ENCODE data around the gene FBXW7. TPM values are rescaled to one million over a fixed set of nuclear protein-coding genes. Genes with fewer than 3 reads are reported as not detected.

The FBXW7 gene
- total RNA-seq, 1 donor: 59.7 TPM

DNA sequence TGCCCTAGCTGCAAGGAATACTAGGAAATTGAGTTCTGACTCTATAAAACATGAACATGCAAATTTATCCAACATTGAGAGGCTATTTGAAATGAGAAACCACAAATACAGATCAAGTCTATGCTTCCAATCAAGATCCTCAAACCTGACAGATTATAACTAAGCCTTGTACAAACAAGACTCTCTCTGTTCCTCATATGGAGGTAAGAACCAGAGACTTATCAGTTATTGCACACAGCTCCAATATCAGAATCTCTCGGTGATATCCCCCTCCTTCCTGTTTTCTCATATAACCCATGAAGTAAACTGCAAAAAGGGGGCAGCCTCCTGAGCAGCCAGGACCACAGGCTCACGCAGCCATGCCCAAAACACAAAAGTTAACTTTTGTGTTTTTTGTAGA lies 36.5 kb downstream of the FBXW7 start:
- no peak overlapping the region for H3K4me3 ChIP-seq (ENCODE audit: low read depth, low read length)
- DNase-seq (ENCODE audit: low read depth): no peak
- TF ChIP-seq, protein P1, sequence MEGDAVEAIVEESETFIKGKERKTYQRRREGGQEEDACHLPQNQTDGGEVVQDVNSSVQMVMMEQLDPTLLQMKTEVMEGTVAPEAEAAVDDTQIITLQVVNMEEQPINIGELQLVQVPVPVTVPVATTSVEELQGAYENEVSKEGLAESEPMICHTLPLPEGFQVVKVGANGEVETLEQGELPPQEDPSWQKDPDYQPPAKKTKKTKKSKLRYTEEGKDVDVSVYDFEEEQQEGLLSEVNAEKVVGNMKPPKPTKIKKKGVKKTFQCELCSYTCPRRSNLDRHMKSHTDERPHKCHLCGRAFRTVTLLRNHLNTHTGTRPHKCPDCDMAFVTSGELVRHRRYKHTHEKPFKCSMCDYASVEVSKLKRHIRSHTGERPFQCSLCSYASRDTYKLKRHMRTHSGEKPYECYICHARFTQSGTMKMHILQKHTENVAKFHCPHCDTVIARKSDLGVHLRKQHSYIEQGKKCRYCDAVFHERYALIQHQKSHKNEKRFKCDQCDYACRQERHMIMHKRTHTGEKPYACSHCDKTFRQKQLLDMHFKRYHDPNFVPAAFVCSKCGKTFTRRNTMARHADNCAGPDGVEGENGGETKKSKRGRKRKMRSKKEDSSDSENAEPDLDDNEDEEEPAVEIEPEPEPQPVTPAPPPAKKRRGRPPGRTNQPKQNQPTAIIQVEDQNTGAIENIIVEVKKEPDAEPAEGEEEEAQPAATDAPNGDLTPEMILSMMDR (IDR thresholded peaks at IDR 0.05; ENCODE audit: insufficient read depth, low read length): no peak

DNA sequence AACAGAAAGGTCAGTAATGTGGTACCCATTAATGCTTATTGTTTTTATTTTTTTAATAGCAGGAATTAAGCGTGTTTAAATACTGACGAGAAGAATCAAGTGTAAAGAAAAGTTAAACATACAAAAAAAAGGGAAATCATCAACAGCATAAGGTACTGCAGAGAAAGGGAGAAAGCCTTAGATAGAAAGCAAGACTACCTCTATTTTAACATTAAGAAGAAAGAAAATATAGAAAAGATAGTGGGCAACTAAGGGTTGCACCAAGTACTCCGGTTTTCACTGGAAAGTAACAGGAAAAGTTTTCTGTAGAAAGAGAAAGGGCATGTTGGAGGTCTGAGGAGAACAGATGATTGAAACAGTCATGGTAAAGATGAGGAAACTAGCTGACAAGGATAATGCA lies 41.9 kb downstream of the FBXW7 start:
- no peak for DNase-seq (ENCODE audit: low read depth)
- TF ChIP-seq, protein P1 (IDR thresholded peaks at IDR 0.05; ENCODE audit: insufficient read depth, low read length): no peak

DNA sequence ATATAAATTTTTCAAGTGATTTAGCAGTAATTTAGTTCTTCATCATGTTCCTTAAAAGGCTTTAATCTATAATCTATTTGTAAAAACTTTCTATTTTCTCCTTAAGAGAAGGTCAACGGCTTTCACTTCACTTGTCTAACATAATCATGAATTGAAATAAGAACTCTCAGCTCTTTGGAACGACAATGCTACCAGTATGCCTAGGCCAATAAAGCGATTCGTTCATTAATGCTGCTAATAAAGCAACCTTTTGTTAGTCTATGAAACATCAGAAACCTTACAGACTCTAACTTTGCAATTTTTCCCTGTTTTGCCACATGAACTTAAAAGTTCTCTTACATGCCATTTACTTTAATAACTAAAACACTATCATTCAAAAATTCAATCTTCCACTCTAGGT lies 47.6 kb downstream of the FBXW7 start:
- DNase-seq (ENCODE audit: low read depth): no peak
- TF ChIP-seq, protein P1 (IDR thresholded peaks at IDR 0.05; ENCODE audit: insufficient read depth, low read length): no peak
- no peak overlapping the region for H3K4me3 ChIP-seq (ENCODE audit: low read depth, low read length)

More for the DNA sequence above, 41.9 kb downstream of the FBXW7 start:
- no peak overlapping the region for H3K4me3 ChIP-seq (ENCODE audit: low read depth, low read length)

DNA sequence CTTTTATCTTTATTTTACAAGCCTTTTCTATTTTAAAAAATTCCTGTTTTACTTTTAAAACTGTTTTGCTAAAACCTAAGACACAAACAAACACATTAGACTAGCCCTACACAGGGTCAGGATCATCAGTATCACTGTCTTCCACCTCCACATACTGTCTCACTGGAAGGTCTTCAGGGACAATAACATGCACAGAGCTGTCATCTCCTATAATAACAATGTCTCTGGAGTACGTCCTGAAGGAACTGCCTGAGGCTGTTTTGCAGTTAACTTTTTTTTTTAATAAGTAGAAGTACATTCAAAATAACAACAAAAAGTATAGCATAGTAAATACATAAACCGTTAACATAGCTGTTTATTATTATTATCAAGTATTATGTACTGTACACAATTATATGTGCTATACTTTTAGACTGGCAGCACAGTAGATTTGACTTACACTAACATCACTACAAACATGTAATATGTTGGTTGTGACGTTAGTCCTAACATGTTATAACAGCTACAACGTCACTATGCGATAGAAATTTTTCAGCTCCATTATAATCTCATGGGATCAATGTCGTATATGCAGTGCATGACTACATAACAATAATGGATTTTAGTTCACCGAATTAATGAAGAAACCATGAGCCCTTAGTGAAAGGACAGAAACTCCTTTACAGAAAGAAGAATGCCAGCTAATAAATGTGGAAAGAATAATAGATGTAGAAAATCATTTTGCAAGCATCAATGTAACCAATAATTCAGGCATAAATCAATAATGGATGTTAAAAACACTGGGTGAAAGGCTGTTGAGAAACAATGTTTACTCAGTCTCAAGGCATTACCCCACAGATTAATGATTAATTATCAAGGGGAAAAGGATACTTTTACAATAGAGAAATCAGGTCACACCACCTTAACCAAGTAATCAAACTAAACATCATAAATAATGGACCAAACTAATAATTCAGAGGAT lies 49.2 kb downstream of the FBXW7 start:
- TF ChIP-seq, protein P1 (IDR thresholded peaks at IDR 0.05; ENCODE audit: insufficient read depth, low read length): no peak
- no peak overlapping the region for H3K4me3 ChIP-seq (ENCODE audit: low read depth, low read length)
- no peak for DNase-seq (ENCODE audit: low read depth)

DNA sequence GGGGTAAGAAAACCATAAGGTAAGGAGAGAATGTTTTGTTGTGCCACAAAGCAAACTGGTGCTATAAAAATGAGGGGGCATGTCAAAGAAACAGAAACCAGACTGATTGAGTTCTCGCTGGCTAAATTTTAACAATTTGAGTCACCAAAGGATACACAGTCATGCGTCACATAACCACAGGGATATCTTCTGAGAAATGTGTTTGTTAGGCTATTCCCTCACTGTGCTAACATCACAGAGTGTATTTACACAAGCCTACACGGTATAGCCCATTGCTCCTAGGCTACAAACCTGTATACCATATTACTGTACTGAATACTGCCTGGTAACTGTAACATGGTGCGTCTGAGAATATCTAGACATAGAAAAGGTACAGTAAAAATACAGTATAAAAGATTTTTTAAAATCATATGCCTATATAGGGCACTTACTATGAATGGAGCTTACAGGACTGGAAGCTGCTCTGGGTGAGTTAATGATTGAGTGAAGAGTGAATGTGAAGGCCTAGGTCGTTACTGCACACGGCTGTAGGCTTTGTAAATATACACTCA lies 50.1 kb downstream of the FBXW7 start:
- DNase-seq (ENCODE audit: low read depth): peak; percentile 76
- TF ChIP-seq, protein P1 (IDR thresholded peaks at IDR 0.05; ENCODE audit: insufficient read depth, low read length): no peak
- no peak overlapping the region for H3K4me3 ChIP-seq (ENCODE audit: low read depth, low read length)

DNA sequence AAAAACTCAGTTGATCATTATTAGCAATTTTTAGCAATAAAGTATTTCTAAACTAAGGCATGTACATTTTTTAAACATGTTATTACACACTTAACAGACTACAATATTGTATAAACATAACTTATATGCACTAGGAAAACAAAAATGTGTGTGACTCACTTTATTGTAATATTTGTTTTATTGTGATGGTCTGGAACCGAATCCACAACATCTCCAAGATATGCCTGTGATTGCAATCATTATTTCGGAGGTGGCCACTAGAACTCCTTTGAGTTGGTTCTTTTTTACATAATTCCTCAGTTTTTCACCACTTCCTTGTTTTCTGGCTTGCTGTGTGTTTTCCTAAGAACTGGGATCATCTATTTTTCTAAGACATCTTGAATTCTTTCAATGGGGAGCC lies 53.7 kb downstream of the FBXW7 start:
- no peak overlapping the region for H3K4me3 ChIP-seq (ENCODE audit: low read depth, low read length)
- DNase-seq (ENCODE audit: low read depth): no peak
- TF ChIP-seq, protein P1 (IDR thresholded peaks at IDR 0.05; ENCODE audit: insufficient read depth, low read length): no peak

All from fibroblast of the aortic adventitia (primary cell).